K562 (cell line): ENCODE measurements around the gene SPX. TPM values are rescaled to one million over a fixed set of nuclear protein-coding genes. Genes with fewer than 3 reads are reported as not detected.

Experiments used
- ATAC-seq: fragments of 200-7000 bp; cut with Tn5 transposase; 3 replicates; pipeline ENCODE4 v1.9.1; 2020; ENCODE audit warnings: moderate library complexity
- BruUV-seq: library from RNA; stranded (reverse); fragments of 400-500 nt; replicated peaks from 2 replicates; lab custom pipeline; 2021; lab: Mats Ljungman, UMichigan
- CTCF ChIA-PET: fragments of 300-600 bp; formaldehyde crosslinking; extraction: SDS; loops from one replicate; lab custom pipeline; 2021; ENCODE audit warnings: low intra/inter-chr PET ratio; lab: Yijun Ruan, JAX
- POLR2A ChIA-PET: fragments of 300-600, 350-650 bp; sonication (Branson Sonifier 250); formaldehyde crosslinking; extraction: SDS; loops from one replicate; lab custom pipeline; 2021; ENCODE audit warnings: antibody characterized with exemption, inconsistent platforms; lab: Yijun Ruan, JAX
- DNase-seq, 4 experiments: peaks; one replicate each; pipeline versions ENCODE4 v3.0.0 to v3.0.0-alpha.2; 2011 to 2018; ENCODE audit warnings: low spot score in 3 of 4, mixed read lengths in 3 of 4; ENCODE audit errors: extremely low read depth in 1 of 4
- FAIRE-seq: peaks from 2 replicates; lab custom pipeline; 2011; peaks lifted over from hg19 to GRCh38; lab: Jason Lieb, UNC
- H2AFZ ChIP-seq: 2 replicates; pipeline ENCODE4 v1.6.0; 2011; ENCODE audit warnings: low read depth, low read length, control low read depth, inconsistent platforms
- H3K27ac ChIP-seq: fragments of 200-600 bp; 3 replicates; pipeline ENCODE4 v1.8.0; 2011; ENCODE audit warnings: low read depth, mild to moderate bottlenecking, control low read depth, inconsistent platforms, low read length, moderate library complexity, mixed read lengths; ENCODE audit errors: extremely low read depth
- H3K27me3 ChIP-seq, 2 experiments: fragments of 300-600 bp in 1 of 2; 2 replicates in 1 of 2; 3 replicates in 1 of 2; pipeline versions ENCODE4 v1.6.0 to v1.8.0; 2011; ENCODE audit warnings: inconsistent platforms in 2 of 2, low read length in 2 of 2, mild to moderate bottlenecking in 1 of 2, mixed read lengths in 1 of 2, moderate library complexity in 1 of 2; ENCODE audit not compliant: control insufficient read depth in 2 of 2, insufficient read depth in 2 of 2
- H3K36me3 ChIP-seq: fragments of 300-600 bp; 3 replicates; pipeline ENCODE4 v1.8.0; 2011; ENCODE audit warnings: mild to moderate bottlenecking, low read length, inconsistent platforms; ENCODE audit not compliant: control insufficient read depth, insufficient read depth
- H3K4me1 ChIP-seq, 2 experiments: fragments of 200-600 bp in 1 of 2; replicated peaks in 1 of 2; 2 replicates in 1 of 2; 3 replicates in 1 of 2; pipeline versions ENCODE4 v1.5.1 to v1.8.0; 2011; ENCODE audit warnings: inconsistent platforms in 2 of 2, low read length in 2 of 2, mild to moderate bottlenecking in 1 of 2, mixed read lengths in 1 of 2, moderate library complexity in 1 of 2; ENCODE audit not compliant: control insufficient read depth in 2 of 2, insufficient read depth in 2 of 2
- H3K4me2 ChIP-seq: 2 replicates; pipeline ENCODE4 v1.6.1; 2011; ENCODE audit warnings: low read length, control low read depth, inconsistent platforms, mixed read lengths; ENCODE audit not compliant: insufficient read depth
- H3K4me3 ChIP-seq: fragments of 200-600 bp; sonication (generic), shearing (Covaris generic); 2 replicates; pipeline ENCODE4 v1.5.1; 2016; ENCODE audit warnings: control low read depth, inconsistent platforms
- H3K79me2 ChIP-seq: fragments of 200-600 bp; 3 replicates; pipeline ENCODE4 v1.8.0; 2011; ENCODE audit warnings: low read length, inconsistent platforms; ENCODE audit not compliant: control insufficient read depth, insufficient read depth
- H3K9ac ChIP-seq, 2 experiments: 2 replicates each; pipeline versions ENCODE4 v1.6.0 to v1.6.1; 2011; ENCODE audit warnings: low read depth in 2 of 2, low read length in 2 of 2, control low read depth in 1 of 2, inconsistent platforms in 1 of 2, mild to moderate bottlenecking in 1 of 2, mixed read lengths in 1 of 2; ENCODE audit not compliant: insufficient read depth in 1 of 2
- H3K9me1 ChIP-seq: one replicate; pipeline ENCODE4 v1.6.0; 2011; ENCODE audit warnings: inconsistent platforms, mild to moderate bottlenecking, low read length, moderate library complexity; ENCODE audit not compliant: control insufficient read depth, insufficient read depth
- H3K9me3 ChIP-seq: replicated peaks from 2 replicates; pipeline ENCODE4 v1.5.1; 2011; ENCODE audit warnings: low read depth, low read length, inconsistent platforms; ENCODE audit not compliant: control insufficient read depth, insufficient read depth
- H4K20me1 ChIP-seq: replicated peaks from 2 replicates; pipeline ENCODE4 v1.6.1; 2011; ENCODE audit warnings: low read length, inconsistent platforms, mixed read lengths; ENCODE audit not compliant: control insufficient read depth, insufficient read depth
- AFF1 ChIP-seq, 2 experiments: fragments of 450-650 bp; IDR thresholded peaks; 2 replicates each; pipeline ENCODE4 v1.6.1; 2018; ENCODE audit warnings: mild to moderate bottlenecking in 2 of 2, low read depth in 1 of 2; ENCODE audit not compliant: partially characterized antibody in 2 of 2
- CEBPZ ChIP-seq: fragments of 150-350 bp; IDR thresholded peaks from 2 replicates; pipeline ENCODE4 v1.6.1; 2014; ENCODE audit warnings: low read depth, mild to moderate bottlenecking, low read length, borderline replicate concordance
- CREB5 ChIP-seq: fragments of 250-450 bp; sonication (Bioruptor Pico); IDR thresholded peaks from 2 replicates; pipeline ENCODE4 v1.5.0; 2020; ENCODE audit warnings: mild to moderate bottlenecking
- CTCF ChIP-seq, 3 experiments: IDR thresholded peaks in 2 of 3; conservative IDR thresholded peaks in 1 of 3; 2 replicates each; pipeline ENCODE4 v1.5.1; 2011 to 2012; ENCODE audit warnings: low read length in 3 of 3, mild to moderate bottlenecking in 3 of 3, control low read depth in 2 of 3, improper control_type of control experiment in 1 of 3, inconsistent platforms in 1 of 3, low read depth in 1 of 3, mixed read lengths in 1 of 3, moderate library complexity in 1 of 3; ENCODE audit not compliant: insufficient read depth in 2 of 3
- ERF ChIP-seq: fragments of 450-650 bp; formaldehyde crosslinking; IDR thresholded peaks from 2 replicates; pipeline ENCODE4 v1.4.0; 2020; ENCODE audit warnings: mild to moderate bottlenecking, mixed read lengths
- FOXP1 ChIP-seq: sonication (generic); formaldehyde crosslinking; IDR thresholded peaks from 2 replicates; pipeline ENCODE4 v1.8.0; 2022; ENCODE audit warnings: mild to moderate bottlenecking, missing genetic modification reagents
- KAT8 ChIP-seq: fragments of 450-650 bp; IDR thresholded peaks from 2 replicates; pipeline ENCODE4 v1.6.1; 2016; ENCODE audit warnings: low read depth, mild to moderate bottlenecking
- MTF1 ChIP-seq: fragments of 250-450 bp; sonication (Bioruptor Pico); IDR thresholded peaks from 2 replicates; pipeline ENCODE4 v1.9.0; 2021; ENCODE audit warnings: moderate library complexity, mild to moderate bottlenecking, inconsistent platforms, borderline replicate concordance
- NCOR1 ChIP-seq: fragments of 450-650 bp; IDR thresholded peaks from 2 replicates; pipeline ENCODE4 v1.6.1; 2016; ENCODE audit warnings: mild to moderate bottlenecking, moderate library complexity
- RUNX1 ChIP-seq: sonication (generic); IDR thresholded peaks from 2 replicates; pipeline ENCODE4 v1.6.1; 2016; ENCODE audit warnings: antibody characterized with exemption, low read depth
- TAF9B ChIP-seq: fragments of 450-650 bp; IDR thresholded peaks from 2 replicates; pipeline ENCODE4 v1.6.1; 2018; ENCODE audit warnings: mild to moderate bottlenecking; ENCODE audit not compliant: partially characterized antibody
- WGBS: fragments of 100-300 bp; shearing (Covaris generic); methylation state at CpG from one replicate; pipeline ENCODE4 v1.1.6; 2016; ENCODE audit warnings: low coverage, mixed read lengths; ENCODE audit not compliant: insufficient coverage; ENCODE audit errors: missing lambda C conversion rate; 5-methylcytosine and 5-hydroxymethylcytosine counted together
- in situ Hi-C: fragments of 300-500 bp; cut with MboI; formaldehyde crosslinking; loops from 4 replicates; pipeline ENCODE4 v1.15.0; 2018; ENCODE audit warnings: inconsistent platforms, mixed read lengths
- intact Hi-C: fragments of 100-400 bp; cut with micrococcal nuclease; formaldehyde crosslinking; loops from 2 replicates; pipeline ENCODE4 v1.14.2; 2022
- polyA plus RNA-seq, 8 experiments: library from polyadenylated mRNA; depleted of rRNA in 4 of 8; stranded (reverse) in 5 of 8; unstranded in 3 of 8; fragments of >200 nt; fragmentation: Nextera tagmentation in 2 of 8; fragmentation: Illumina TruSeq in 1 of 8; extraction: Ambion mirVana in 2 of 8; extraction: Trizol in 1 of 8; gene quantifications; 2 replicates each; pipeline versions ENCODE4 v1.2.1 to v1.2.3, GENCODE V29; 2011 to 2014; ENCODE audit warnings: inconsistent platforms in 1 of 8, missing spikeins in 1 of 8
- total RNA-seq, 7 experiments: library from RNA; depleted of rRNA in 6 of 7; stranded (reverse); fragments of >200 nt in 6 of 7; fragmentation: Illumina TruSeq in 2 of 7; extraction: Trizol in 2 of 7; gene quantifications; 2 replicates each; pipeline versions ENCODE4 v1.2.1 to v1.2.3, GENCODE V29; 2011 to 2021; ENCODE audit warnings: low replicate concordance in 1 of 7

Gene SPX
- total and polyA plus RNA-seq, 9 of the 15 experiments (the other 6 are each of a cell fraction or from before 2014, with no cell fraction given), result 0.06 to 0.40 (median 0.14) TPM

- Histone ChIP-seq H3K9ac (no peak overlapping the region), H4K20me1 (no peaks in the 10 kb centered on the region), H3K79me2 (no peaks in the 10 kb centered on the region), H3K27ac (no peak overlapping the region), H3K9me3 (no peaks in the 10 kb centered on the region), H3K4me3 (no peak overlapping the region), H3K27me3 (peaks cover 0 to 4% of the 10 kb centered on the region in 2 experiments; a peak in 2 of 5 replicates), H3K4me2 (no peak overlapping the region), H3K9me1 (no peaks in the 10 kb centered on the region), H3K4me1 (no peaks in the 10 kb centered on the region), H2AFZ (no peak overlapping the region), H3K36me3 (no peaks in the 10 kb centered on the region)
- ATAC-seq (no peak), DNase-seq (no peak), FAIRE-seq (no peak)
- intact Hi-C loops, result no loop called here
- CTCF ChIA-PET, result no interaction called here
- 3% methylated on average over 5 of the region's 5 CpGs for WGBS
- BruUV-seq, result no TSS peak
- POLR2A ChIA-PET, result no interaction called here
- in situ Hi-C loops, result no loop called here
- TF ChIP-seq ERF (CRISPR knock-in tag) (no peak), RUNX1 (no peak), CTCF (IDR thresholded peaks at IDR 0.05 in 2 of 3, conservative IDR thresholded peaks at IDR 0.05 in 1 of 3; ENCODE audit: insufficient read depth in 2 of 3, low read depth in 1 of 3, low read length in 3 of 3) (no peak), CEBPZ (no peak), MTF1 (CRISPR knock-in tag) (no peak), NCOR1 (no peak), FOXP1 (CRISPR knock-in tag) (no peak), CREB5 (no peak), TAF9B (no peak), AFF1 (IDR thresholded peaks at IDR 0.05; ENCODE audit: low read depth in 1 of 2, partially characterized antibody in 2 of 2) (no peak), KAT8 (no peak)
These were observed 12.1 kb downstream of the SPX start for GRCh38 chr12:21538061-21538653.
